GM10266 (cell line): Measurements from ENCODE around the gene TOP3B.

ENCODE experiments used
- DNase-seq: peaks from one replicate; pipeline ENCODE4 v3.0.0; 2012; ENCODE audit errors: extremely low spot score
- CTCF ChIP-seq: IDR thresholded peaks from 2 replicates; pipeline ENCODE4 v1.5.1; 2012; ENCODE audit warnings: mild to moderate bottlenecking, low read depth; ENCODE audit not compliant: control insufficient read depth, insufficient read depth; ENCODE audit errors: missing control alignments

TOP3B gene

GRCh38 chr22:21990445-21991303 lies 8.1 kb upstream of the TOP3B start:
- no peak for DNase-seq
- no peak for TF ChIP-seq CTCF

GRCh38 chr22:21989049-21989448 lies 6.5 kb upstream of the TOP3B start:
- DNase-seq = no peak
- no peak for TF ChIP-seq CTCF

GRCh38 chr22:21985214-21985613 lies 2.6 kb upstream of the TOP3B start:
- DNase-seq = no peak
- TF ChIP-seq CTCF = no peak

- no peak for DNase-seq
These were observed 2.2 kb upstream of the TOP3B start for GRCh38 chr22:21984793-21985192.

GRCh38 chr22:21981874-21982273 lies 713 bp downstream of the TOP3B start:
- TF ChIP-seq CTCF = no peak
- no peak for DNase-seq

More at GRCh38 chr22:21984793-21985192, 2.2 kb upstream of the TOP3B start:
- peak; percentile 36 for TF ChIP-seq CTCF

GRCh38 chr22:21980547-21980946 lies 2.0 kb downstream of the TOP3B start:
- TF ChIP-seq CTCF = no peak
- no peak for DNase-seq
